Neuronal stem cell (in vitro differentiated cells): Measurements from ENCODE around the gene TAS2R38.

Experiments
- DNase-seq: peaks from one replicate; pipeline ENCODE4 v3.0.0-alpha.2; 2013; ENCODE audit warnings: low spot score
- H2AFZ ChIP-seq: one replicate; pipeline ENCODE4 v1.6.1; 2013; ENCODE audit warnings: mild to moderate bottlenecking, low read length, inconsistent platforms
- H2AK5ac ChIP-seq: 2 replicates; pipeline ENCODE4 v1.6.1; 2013; ENCODE audit warnings: low read depth, mild to moderate bottlenecking, inconsistent platforms, low read length, moderate library complexity, mixed read lengths
- H2BK120ac ChIP-seq: 2 replicates; pipeline ENCODE4 v1.6.1; 2013; ENCODE audit warnings: low read depth, mild to moderate bottlenecking, inconsistent platforms, low read length, moderate library complexity, mixed read lengths
- H2BK12ac ChIP-seq: one replicate; pipeline ENCODE4 v1.6.1; 2013; ENCODE audit warnings: low read length, inconsistent platforms
- H2BK15ac ChIP-seq: 2 replicates; pipeline ENCODE4 v1.6.1; 2013; ENCODE audit warnings: mild to moderate bottlenecking, low read length, inconsistent platforms, mixed read lengths
- H2BK5ac ChIP-seq: one replicate; pipeline ENCODE4 v1.6.1; 2013; ENCODE audit warnings: inconsistent platforms, mild to moderate bottlenecking, low read length, moderate library complexity
- H3K14ac ChIP-seq: one replicate; pipeline ENCODE4 v1.6.1; 2013; ENCODE audit warnings: low read length, inconsistent platforms
- H3K18ac ChIP-seq: 2 replicates; pipeline ENCODE4 v1.6.1; 2013; ENCODE audit warnings: low read length, inconsistent platforms
- H3K23ac ChIP-seq: 2 replicates; pipeline ENCODE4 v1.6.1; 2013; ENCODE audit warnings: low read depth, mild to moderate bottlenecking, mixed read lengths, low read length, inconsistent platforms; ENCODE audit not compliant: poor library complexity
- H3K27ac ChIP-seq: replicated peaks from 3 replicates; pipeline ENCODE4 v1.5.1; 2013; ENCODE audit warnings: low read length, inconsistent platforms
- H3K27me3 ChIP-seq, 3 experiments: 2 replicates each; pipeline ENCODE4 v1.6.1; 2013; ENCODE audit warnings: low read length in 3 of 3, mild to moderate bottlenecking in 2 of 3, inconsistent platforms in 1 of 3, low read depth in 1 of 3, mixed read lengths in 1 of 3, moderate library complexity in 1 of 3; ENCODE audit not compliant: control insufficient read depth in 3 of 3, insufficient read depth in 3 of 3
- H3K36me3 ChIP-seq, 2 donors: replicated peaks in 1 of 2; 2 replicates each; pipeline ENCODE4 v1.6.1; 2013; ENCODE audit warnings: low read length in 2 of 2; ENCODE audit not compliant: control insufficient read depth in 2 of 2, insufficient read depth in 2 of 2
- H3K4ac ChIP-seq: 2 replicates; pipeline ENCODE4 v1.6.1; 2013; ENCODE audit warnings: inconsistent platforms, mild to moderate bottlenecking, low read length, moderate library complexity
- H3K4me1 ChIP-seq, 2 donors: 1 replicate in 1 of 2; 2 replicates in 1 of 2; pipeline ENCODE4 v1.6.1; 2013; ENCODE audit warnings: low read length in 2 of 2, low read depth in 1 of 2; ENCODE audit not compliant: control insufficient read depth in 2 of 2, insufficient read depth in 1 of 2
- H3K4me2 ChIP-seq: one replicate; pipeline ENCODE4 v1.6.1; 2013; ENCODE audit warnings: mild to moderate bottlenecking, low read length, inconsistent platforms; ENCODE audit not compliant: insufficient read depth, poor library complexity, severe bottlenecking
- H3K4me3 ChIP-seq, 2 donors: 2 replicates each; pipeline ENCODE4 v1.5.1; 2013; ENCODE audit warnings: low read length in 2 of 2, mild to moderate bottlenecking in 2 of 2, inconsistent platforms in 1 of 2, moderate library complexity in 1 of 2
- H3K79me1 ChIP-seq: one replicate; pipeline ENCODE4 v1.6.1; 2013; ENCODE audit warnings: low read depth, mild to moderate bottlenecking, inconsistent platforms, low read length, moderate library complexity
- H3K9ac ChIP-seq: one replicate; pipeline ENCODE4 v1.6.1; 2013; ENCODE audit warnings: mild to moderate bottlenecking, low read depth, low read length, inconsistent platforms; ENCODE audit not compliant: poor library complexity
- H3K9me3 ChIP-seq, 2 donors: replicated peaks in 1 of 2; 2 replicates each; pipeline versions ENCODE3 to v1.6.1; 2013; ENCODE audit warnings: low read length in 2 of 2, mild to moderate bottlenecking in 2 of 2, inconsistent platforms in 1 of 2, low read depth in 1 of 2, mixed read lengths in 1 of 2, moderate library complexity in 1 of 2; ENCODE audit not compliant: control insufficient read depth in 2 of 2, insufficient read depth in 1 of 2
- H4K8ac ChIP-seq: one replicate; pipeline ENCODE4 v1.6.1; 2013; ENCODE audit warnings: low read depth, mild to moderate bottlenecking, inconsistent platforms, low read length, moderate library complexity
- H4K91ac ChIP-seq: one replicate; pipeline ENCODE4 v1.6.1; 2013; ENCODE audit warnings: low read length, low read depth, mild to moderate bottlenecking, inconsistent platforms; ENCODE audit not compliant: poor library complexity
- WGBS, 2 donors: extraction: QIAGEN DNeasy Blood & Tissue Kit; methylation state at CpG; one replicate each; pipeline ENCODE4 v1.1.7; 2013; ENCODE audit warnings: missing lambda C conversion rate in 2 of 2, mixed read lengths in 1 of 2; ENCODE audit not compliant: insufficient read length in 2 of 2, insufficient replicate concordance in 1 of 2; ENCODE audit errors: extremely low coverage in 2 of 2; 5-methylcytosine and 5-hydroxymethylcytosine counted together

TAS2R38 gene

GRCh38 chr7:142010952-142011548 is 37.5 kb upstream of the TAS2R38 start:
- Histone ChIP-seq H3K18ac (no peak overlapping the region), H3K4me2 (no peak overlapping the region), H3K14ac (no peak overlapping the region), H3K27me3 (no peaks in the 10 kb centered on the region), H4K8ac (no peak overlapping the region), H3K4ac (no peak overlapping the region), H2BK120ac (no peak overlapping the region), H3K79me1 (no peaks in the 10 kb centered on the region), H4K91ac (no peak overlapping the region), H3K23ac (no peak overlapping the region), H3K36me3 (no peaks in the 10 kb centered on the region), H3K4me3 (no peak overlapping the region), H3K27ac (no peak overlapping the region), H3K4me1 (no peaks in the 10 kb centered on the region), H2BK15ac (no peak overlapping the region), H3K9ac (no peak overlapping the region), H2AFZ (no peak overlapping the region), H3K9me3 (no peaks in the 10 kb centered on the region), H2BK5ac (no peak overlapping the region), H2BK12ac (no peak overlapping the region), H2AK5ac (no peak overlapping the region)
- WGBS, 2 donors: no CpG with 5 or more reads among the region's 3 CpGs
- DNase-seq: no peak

GRCh38 chr7:142009187-142009586 is 35.6 kb upstream of the TAS2R38 start:
- Histone ChIP-seq H3K9me3 (no peaks in the 10 kb centered on the region), H4K8ac (no peak overlapping the region), H2AK5ac (no peak overlapping the region), H3K4me2 (no peak overlapping the region), H3K4me1 (no peaks in the 10 kb centered on the region), H2BK120ac (no peak overlapping the region), H3K4ac (no peak overlapping the region), H2AFZ (no peak overlapping the region), H3K27ac (no peak overlapping the region), H3K9ac (no peak overlapping the region), H4K91ac (no peak overlapping the region), H3K18ac (no peak overlapping the region), H3K79me1 (no peaks in the 10 kb centered on the region), H3K36me3 (no peaks in the 10 kb centered on the region), H2BK5ac (no peak overlapping the region), H3K4me3 (no peak overlapping the region), H3K14ac (no peak overlapping the region), H2BK12ac (no peak overlapping the region), H2BK15ac (no peak overlapping the region), H3K23ac (no peak overlapping the region), H3K27me3 (no peaks in the 10 kb centered on the region)
- DNase-seq: no peak
- no CpG with 5 or more reads among the region's 1 CpG for WGBS, 2 donors

DNA sequence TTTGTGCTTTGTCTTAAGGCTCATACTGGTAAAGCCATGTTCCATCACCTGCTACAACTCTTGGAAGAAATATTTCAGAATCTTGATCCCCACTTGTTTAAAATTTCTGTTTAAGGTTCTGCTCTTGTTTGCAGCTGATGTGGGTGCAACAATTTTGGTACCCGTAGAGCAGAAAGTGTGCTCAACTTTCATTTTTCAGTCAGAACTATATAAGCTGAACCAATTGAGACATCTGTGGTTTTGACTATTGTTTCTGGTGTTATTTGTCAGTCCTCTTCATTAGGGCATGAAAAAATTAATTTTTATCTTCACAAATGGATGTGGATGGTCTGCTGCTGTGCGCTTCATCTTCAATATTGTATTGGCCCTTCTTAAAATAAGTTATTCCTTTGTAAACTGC is 33.0 kb upstream of the TAS2R38 start:
- no peak overlapping the region for H3K4ac ChIP-seq
- DNase-seq: no peak
- WGBS, 2 donors: no CpG with 5 or more reads among the region's 2 CpGs

GRCh38 chr7:142002179-142002578 is 28.6 kb upstream of the TAS2R38 start:
- Histone ChIP-seq H2BK5ac (no peak overlapping the region), H2BK12ac (no peak overlapping the region), H3K18ac (no peak overlapping the region), H3K4ac (no peak overlapping the region), H3K79me1 (no peaks in the 10 kb centered on the region), H3K4me2 (no peak overlapping the region), H3K4me1 (no peaks in the 10 kb centered on the region), H3K27me3 (no peaks in the 10 kb centered on the region), H3K9ac (no peak overlapping the region), H3K27ac (no peak overlapping the region), H2AK5ac (no peak overlapping the region), H2AFZ (no peak overlapping the region), H4K91ac (no peak overlapping the region), H3K23ac (no peak overlapping the region), H2BK120ac (no peak overlapping the region), H2BK15ac (no peak overlapping the region), H3K4me3 (no peak overlapping the region), H3K9me3 (no peaks in the 10 kb centered on the region), H3K14ac (no peak overlapping the region), H3K36me3 (no peaks in the 10 kb centered on the region), H4K8ac (no peak overlapping the region)
- WGBS, 2 donors: no CpG with 5 or more reads among the region's 1 CpG
- DNase-seq: no peak

More for the DNA sequence above, 33.0 kb upstream of the TAS2R38 start:
- Histone ChIP-seq H2BK15ac (no peak overlapping the region), H3K4me1 (no peaks in the 10 kb centered on the region), H4K8ac (no peak overlapping the region), H2BK5ac (no peak overlapping the region), H3K23ac (no peak overlapping the region), H3K36me3 (no peaks in the 10 kb centered on the region), H3K27me3 (no peaks in the 10 kb centered on the region), H3K79me1 (no peaks in the 10 kb centered on the region), H2AK5ac (no peak overlapping the region), H3K4me2 (no peak overlapping the region), H2BK12ac (no peak overlapping the region), H4K91ac (no peak overlapping the region), H3K4me3 (no peak overlapping the region), H3K9ac (no peak overlapping the region), H3K9me3 (no peaks in the 10 kb centered on the region), H3K14ac (no peak overlapping the region), H2AFZ (no peak overlapping the region), H3K27ac (no peak overlapping the region), H2BK120ac (no peak overlapping the region), H3K18ac (no peak overlapping the region)
